Tibial artery (tissue), 4 donors: ENCODE data around the gene ARFIP1.
"Not testable (repeated sequence)": the region's sequence is repeated elsewhere in the genome, so short reads cannot be mapped to it uniquely, and the experiment has no call there.

Source experiments
- DNase-seq, 2 donors: peaks; one replicate each; pipeline ENCODE4 v3.0.0-alpha.2; 2019
- H3K27ac ChIP-seq, 2 donors: fragments of 200-600 bp; sonication (generic) in 1 of 2; 1 replicate in 1 of 2; 2 replicates in 1 of 2; pipeline ENCODE4 v1.5.1; 2018 to 2019; ENCODE audit warnings: mild to moderate bottlenecking in 1 of 2
- H3K27me3 ChIP-seq, 2 donors: fragments of 200-600 bp; sonication (generic) in 1 of 2; one replicate each; pipeline versions ENCODE4 v1.5.1 to v1.6.0; 2016 to 2019
- H3K36me3 ChIP-seq, 3 donors: fragments of 200-600 bp; sonication (generic) in 2 of 3; one replicate each; pipeline ENCODE4 v1.5.1; 2016 to 2019; ENCODE audit warnings: mild to moderate bottlenecking in 2 of 3
- H3K4me1 ChIP-seq, 4 donors: fragments of 200-600 bp; sonication (generic) in 2 of 4; 1 replicate in 3 of 4; 2 replicates in 1 of 4; pipeline ENCODE4 v1.5.1; 2016 to 2019
- H3K4me3 ChIP-seq, 2 donors: fragments of 200-600 bp; sonication (generic) in 1 of 2; 1 replicate in 1 of 2; 2 replicates in 1 of 2; pipeline ENCODE4 v1.5.1; 2018 to 2019; ENCODE audit warnings: mild to moderate bottlenecking in 2 of 2
- H3K9me3 ChIP-seq, 3 donors: fragments of 200-600 bp; sonication (generic) in 1 of 3; one replicate each; pipeline ENCODE4 v1.5.1; 2016 to 2019
- intact Hi-C: fragments of 100-400 bp; cut with DNase I; formaldehyde crosslinking; loops from one replicate; pipeline ENCODE4 v1.15.0; 2023; ENCODE audit warnings: low total_unique reads
- TF ChIP-seq, protein P1 (sequence below), 2 experiments: fragments of 200-600 bp in 1 of 2; fragments of 450-650 bp in 1 of 2; IDR thresholded peaks; one replicate each; pipeline ENCODE4 v1.5.1; 2017 to 2019; ENCODE audit warnings: antibody characterized with exemption in 2 of 2, mild to moderate bottlenecking in 1 of 2, moderate library complexity in 1 of 2

ARFIP1 gene

DNA sequence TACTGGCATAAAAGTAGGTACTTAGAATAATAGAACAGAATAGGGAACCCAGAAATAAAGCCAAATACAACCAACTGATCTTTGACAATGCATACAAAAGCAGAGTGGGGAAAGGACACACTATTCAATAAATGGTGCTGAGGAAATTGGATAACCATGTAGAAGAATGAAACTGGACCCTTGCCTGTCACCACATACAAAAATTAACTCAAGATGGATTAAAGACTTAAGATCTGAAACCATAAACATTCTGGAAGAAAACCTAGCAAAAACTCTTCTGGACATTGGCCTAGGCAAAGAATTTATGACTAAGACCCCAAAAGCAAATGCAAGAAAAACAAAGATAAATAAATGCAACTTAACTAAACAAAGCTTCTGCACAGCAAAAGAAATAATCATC lies 45.6 kb downstream of the ARFIP1 start:
- H3K36me3 ChIP-seq: peaks cover 0 to 5% (median 3%) of the 10 kb centered on the region in 3 donors
- intact Hi-C loops: no loop called here
- H3K4me1 ChIP-seq: no peaks in the 10 kb centered on the region
- no peak overlapping the region for H3K4me3 ChIP-seq
- no peak overlapping the region for H3K27ac ChIP-seq
- no peaks in the 10 kb centered on the region for H3K27me3 ChIP-seq
- no peak for DNase-seq
- H3K9me3 ChIP-seq: peaks cover 0 to 14% (median 5%) of the 10 kb centered on the region in 3 donors
- TF ChIP-seq, protein P1, sequence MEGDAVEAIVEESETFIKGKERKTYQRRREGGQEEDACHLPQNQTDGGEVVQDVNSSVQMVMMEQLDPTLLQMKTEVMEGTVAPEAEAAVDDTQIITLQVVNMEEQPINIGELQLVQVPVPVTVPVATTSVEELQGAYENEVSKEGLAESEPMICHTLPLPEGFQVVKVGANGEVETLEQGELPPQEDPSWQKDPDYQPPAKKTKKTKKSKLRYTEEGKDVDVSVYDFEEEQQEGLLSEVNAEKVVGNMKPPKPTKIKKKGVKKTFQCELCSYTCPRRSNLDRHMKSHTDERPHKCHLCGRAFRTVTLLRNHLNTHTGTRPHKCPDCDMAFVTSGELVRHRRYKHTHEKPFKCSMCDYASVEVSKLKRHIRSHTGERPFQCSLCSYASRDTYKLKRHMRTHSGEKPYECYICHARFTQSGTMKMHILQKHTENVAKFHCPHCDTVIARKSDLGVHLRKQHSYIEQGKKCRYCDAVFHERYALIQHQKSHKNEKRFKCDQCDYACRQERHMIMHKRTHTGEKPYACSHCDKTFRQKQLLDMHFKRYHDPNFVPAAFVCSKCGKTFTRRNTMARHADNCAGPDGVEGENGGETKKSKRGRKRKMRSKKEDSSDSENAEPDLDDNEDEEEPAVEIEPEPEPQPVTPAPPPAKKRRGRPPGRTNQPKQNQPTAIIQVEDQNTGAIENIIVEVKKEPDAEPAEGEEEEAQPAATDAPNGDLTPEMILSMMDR (IDR thresholded peaks at IDR 0.05): no peak

- peaks cover 9 to 13% (median 11%) of the 10 kb centered on the region in 3 donors for H3K36me3 ChIP-seq
- no peak for DNase-seq
- intact Hi-C loops: no loop called here
- H3K27me3 ChIP-seq: no peaks in the 10 kb centered on the region
- no peaks in the 10 kb centered on the region for H3K4me1 ChIP-seq
- no peak overlapping the region for H3K27ac ChIP-seq
- H3K9me3 ChIP-seq: peaks cover 0 to 14% (median 5%) of the 10 kb centered on the region in 3 donors
- TF ChIP-seq, protein P1 (IDR thresholded peaks at IDR 0.05): no peak
- no peak overlapping the region for H3K4me3 ChIP-seq
Measured at GRCh38 chr4:152828122-152828521, 48.4 kb downstream of the ARFIP1 start.

- peaks cover 9 to 34% (median 20%) of the 10 kb centered on the region in 3 donors for H3K36me3 ChIP-seq
- intact Hi-C loops: no loop called here
- no peak overlapping the region for H3K27ac ChIP-seq
- H3K27me3 ChIP-seq: no peaks in the 10 kb centered on the region
- no peak overlapping the region for H3K4me3 ChIP-seq
- no peak for DNase-seq
- peaks cover 0 to 9% (median 5%) of the 10 kb centered on the region in 3 donors for H3K9me3 ChIP-seq
- H3K4me1 ChIP-seq: no peaks in the 10 kb centered on the region
- TF ChIP-seq, protein P1 (IDR thresholded peaks at IDR 0.05): no peak
Measured at GRCh38 chr4:152831416-152831815, 51.7 kb downstream of the ARFIP1 start.

GRCh38 chr4:152836936-152837335 lies 57.2 kb downstream of the ARFIP1 start:
- Histone ChIP-seq H3K27me3 (no peaks in the 10 kb centered on the region), H3K9me3 (peaks cover 0 to 2% (median 0%) of the 10 kb centered on the region in 3 donors), H3K4me1 (no peaks in the 10 kb centered on the region), H3K4me3 (no peak overlapping the region), H3K27ac (no peak overlapping the region), H3K36me3 (peaks cover 9 to 33% (median 12%) of the 10 kb centered on the region in 3 donors)
- intact Hi-C loops: no loop called here
- TF ChIP-seq, protein P1 (IDR thresholded peaks at IDR 0.05): no peak
- no peak for DNase-seq

DNA sequence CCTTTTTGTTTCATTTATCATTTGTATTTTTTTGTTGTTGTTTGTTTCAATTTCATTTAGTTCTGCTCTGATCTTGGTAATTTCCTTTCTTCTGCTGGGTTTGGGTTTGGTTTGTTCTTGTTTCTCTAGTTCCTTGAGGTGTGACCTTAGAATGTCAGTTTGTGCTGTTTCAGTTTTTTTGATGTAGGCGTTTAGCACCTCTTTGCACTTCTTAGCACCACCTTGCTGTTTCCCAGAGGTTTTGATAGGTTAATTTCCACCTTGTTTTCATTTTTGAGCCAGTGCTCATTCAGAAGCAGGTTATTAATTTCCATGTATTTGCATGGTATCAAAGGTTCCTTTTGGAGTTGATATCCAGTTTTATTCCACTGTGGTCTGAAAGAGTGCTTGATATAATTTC lies 60.0 kb downstream of the ARFIP1 start:
- not testable (repeated sequence) for H3K27me3 ChIP-seq, H3K4me1 ChIP-seq, H3K9me3 ChIP-seq, DNase-seq, H3K27ac ChIP-seq, H3K4me3 ChIP-seq
- intact Hi-C loops: loop anchor here (10.0 kb wide), 1 partner anchor 285 kb away; no protein-coding TSS in a partner anchor
- H3K36me3 ChIP-seq: peaks cover 9 to 28% (median 12%) of the 10 kb centered on the region in 3 donors

DNA sequence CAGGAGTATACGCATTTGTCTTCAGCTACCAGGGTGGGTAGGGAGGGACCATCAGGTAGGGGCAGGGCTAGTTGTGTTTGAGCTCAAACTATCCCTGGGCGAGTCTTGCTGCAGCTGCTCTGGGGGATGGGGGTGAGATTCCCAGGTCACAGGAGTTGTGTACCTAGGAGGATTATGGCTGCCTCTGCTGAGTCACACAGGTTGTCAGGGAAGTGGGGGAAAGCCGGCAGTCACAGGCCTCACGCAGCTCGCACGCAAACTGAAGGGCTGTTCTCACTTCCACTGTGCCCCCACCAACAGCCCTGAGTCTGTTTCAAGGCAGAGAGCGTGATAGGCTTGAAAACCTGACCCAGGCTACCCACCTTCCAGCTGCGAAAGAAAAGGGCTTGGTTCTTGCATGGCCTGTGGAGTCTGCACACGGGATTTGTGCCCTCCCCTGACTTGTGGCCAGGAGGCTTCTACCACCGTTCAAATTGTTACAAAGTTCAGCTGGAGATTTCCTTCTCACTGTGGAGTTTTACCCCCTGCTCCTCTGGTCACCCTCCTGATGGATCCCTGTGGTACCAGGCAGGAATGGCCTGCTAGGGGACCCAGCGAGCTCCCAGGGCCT lies 63.8 kb downstream of the ARFIP1 start:
- DNase-seq: no peak
- H3K36me3 ChIP-seq: peaks cover 0 to 8% (median 8%) of the 10 kb centered on the region in 3 donors
- intact Hi-C loops: loop anchor here (10.0 kb wide), 1 partner anchor 281 kb away; no protein-coding TSS in a partner anchor
- H3K4me1 ChIP-seq: no peaks in the 10 kb centered on the region
- TF ChIP-seq, protein P1 (IDR thresholded peaks at IDR 0.05): no peak
- no peak overlapping the region for H3K27ac ChIP-seq
- no peak overlapping the region for H3K4me3 ChIP-seq
- H3K27me3 ChIP-seq: no peaks in the 10 kb centered on the region
- H3K9me3 ChIP-seq: peaks cover 0 to 2% (median 0%) of the 10 kb centered on the region in 3 donors
